K562 (cell line): ENCODE results near the gene ABHD16A. TPM values are rescaled to one million over a fixed set of nuclear protein-coding genes. Genes with fewer than 3 reads are reported as not detected.
A peak's percentile ranks its signal among the peaks of the same experiment; 100 is the strongest.

Experiments
- BDP1 ChIP-seq: IDR thresholded peaks from 3 replicates; pipeline ENCODE4 v1.6.1; 2011; ENCODE audit not compliant: insufficient read length, insufficient read depth
- CC2D1A ChIP-seq: fragments of 450-650 bp; IDR thresholded peaks from 2 replicates; pipeline ENCODE4 v1.6.1; 2017; ENCODE audit warnings: mild to moderate bottlenecking
- CHD7 ChIP-seq: fragments of 200-600 bp; sonication (generic); IDR thresholded peaks from one replicate; pipeline ENCODE4 v1.6.1; 2012; ENCODE audit warnings: mild to moderate bottlenecking, low read depth, low read length, inconsistent platforms
- HMBOX1 ChIP-seq: sonication (generic); IDR thresholded peaks from 2 replicates; pipeline ENCODE4 v1.6.1; 2016
- JUND ChIP-seq, 2 experiments: IDR thresholded peaks; 2 replicates in 1 of 2; 3 replicates in 1 of 2; pipeline ENCODE4 v1.6.1; 2011; ENCODE audit warnings: borderline replicate concordance in 2 of 2, low read depth in 2 of 2, low read length in 2 of 2, improper control_type of control experiment in 1 of 2, missing biosample characterization in 1 of 2, missing genetic modification characterization in 1 of 2, missing genetic modification reagents in 1 of 2
- MAZ ChIP-seq, 2 experiments: fragments of 450-650 bp in 1 of 2; sonication (generic) in 1 of 2; formaldehyde crosslinking; IDR thresholded peaks in 1 of 2; conservative IDR thresholded peaks in 1 of 2; 2 replicates each; pipeline versions ENCODE4 v1.4.0 to v1.5.0; 2020; ENCODE audit warnings: mild to moderate bottlenecking in 1 of 2, missing genetic modification reagents in 1 of 2
- NCOA1 ChIP-seq: fragments of 450-650 bp; IDR thresholded peaks from 2 replicates; pipeline ENCODE4 v1.6.1; 2016; ENCODE audit warnings: low read depth
- NFATC3 ChIP-seq: fragments of 450-650 bp; IDR thresholded peaks from 2 replicates; pipeline ENCODE4 v1.6.1; 2017; ENCODE audit warnings: mild to moderate bottlenecking
- NFRKB ChIP-seq: fragments of 450-650 bp; IDR thresholded peaks from 2 replicates; pipeline ENCODE4 v1.6.1; 2016; ENCODE audit warnings: low read depth
- NRF1 ChIP-seq, 2 experiments: fragments of 450-650 bp; IDR thresholded peaks in 1 of 2; conservative IDR thresholded peaks in 1 of 2; 2 replicates each; pipeline ENCODE4 v1.6.1; 2014; ENCODE audit warnings: mild to moderate bottlenecking in 2 of 2
- PURB ChIP-seq: sonication (generic); formaldehyde crosslinking; IDR thresholded peaks from 2 replicates; pipeline ENCODE4 v1.9.0; 2021; ENCODE audit warnings: low read depth, mild to moderate bottlenecking, missing genetic modification reagents
- ZBTB1 ChIP-seq: sonication (generic); formaldehyde crosslinking; IDR thresholded peaks from 2 replicates; pipeline ENCODE4 v1.8.1; 2023; ENCODE audit warnings: missing genetic modification reagents, low read depth, mild to moderate bottlenecking, borderline replicate concordance
- ZC3H4 ChIP-seq: sonication (generic); formaldehyde crosslinking; IDR thresholded peaks from 2 replicates; pipeline ENCODE4 v1.9.0; 2021; ENCODE audit warnings: missing genetic modification reagents, borderline replicate concordance
- ZFPM2 ChIP-seq: fragments of 250-450 bp; sonication (Bioruptor Pico); IDR thresholded peaks from 2 replicates; pipeline ENCODE4 v1.5.1; 2022; ENCODE audit warnings: mild to moderate bottlenecking
- ZKSCAN1 ChIP-seq: fragments of 150-350 bp; IDR thresholded peaks from 2 replicates; pipeline ENCODE4 v1.6.1; 2016; ENCODE audit warnings: low read depth, low read length
- ZNF124 ChIP-seq: sonication (generic); formaldehyde crosslinking; IDR thresholded peaks from 2 replicates; pipeline ENCODE4 v1.8.1; 2022; ENCODE audit warnings: missing genetic modification reagents
- polyA plus RNA-seq, 8 experiments: library from polyadenylated mRNA; depleted of rRNA in 4 of 8; stranded (reverse) in 5 of 8; unstranded in 3 of 8; fragments of >200 nt; fragmentation: Nextera tagmentation in 2 of 8; fragmentation: Illumina TruSeq in 1 of 8; extraction: Ambion mirVana in 2 of 8; extraction: Trizol in 1 of 8; gene quantifications; 2 replicates each; pipeline versions ENCODE4 v1.2.1 to v1.2.3, GENCODE V29; 2011 to 2014; ENCODE audit warnings: inconsistent platforms in 1 of 8, missing spikeins in 1 of 8
- total RNA-seq, 7 experiments: library from RNA; depleted of rRNA in 6 of 7; stranded (reverse); fragments of >200 nt in 6 of 7; fragmentation: Illumina TruSeq in 2 of 7; extraction: Trizol in 2 of 7; gene quantifications; 2 replicates each; pipeline versions ENCODE4 v1.2.1 to v1.2.3, GENCODE V29; 2011 to 2021; ENCODE audit warnings: low replicate concordance in 1 of 7

The ABHD16A gene
- total and polyA plus RNA-seq, 9 of the 15 experiments (the other 6 are each of a cell fraction or from before 2014, with no cell fraction given): 25.8 to 120 (median 81.6) TPM

- TF ChIP-seq HMBOX1 (no peak; the same call in 1 of the 2 replicates), ZC3H4 (CRISPR knock-in tag) (no peak), BDP1 (no peak), PURB (CRISPR knock-in tag) (no peak), ZKSCAN1 (no peak), CC2D1A (peak; percentile 8; the same call in 1 of the 2 replicates), ZNF124 (CRISPR knock-in tag) (no peak), MAZ (CRISPR knock-in tag; conservative IDR thresholded peaks at IDR 0.05 in 1 of 2, IDR thresholded peaks at IDR 0.05 in 1 of 2) (peak in 1 of 2 experiments; percentile 75; a peak in 2 of 4 replicates), CHD7 (no peak), ZFPM2 (CRISPR knock-in tag) (no peak), NFRKB (no peak), JUND (IDR thresholded peaks at IDR 0.05; ENCODE audit: borderline replicate concordance, low read depth, low read length) (peak; percentile 72; the same call in 1 of the 2 replicates), JUND (tag; IDR thresholded peaks at IDR 0.05; ENCODE audit: borderline replicate concordance, low read depth, low read length) (0 out of 3 replicates have a peak, but pooled peaks have one; percentile 63), NCOA1 (no peak), ZBTB1 (CRISPR knock-in tag) (0 out of 2 replicates have a peak, but pooled peaks have one; percentile 13), NRF1 (conservative IDR thresholded peaks at IDR 0.05 in 1 of 2, IDR thresholded peaks at IDR 0.05 in 1 of 2) (no peak), NFATC3 (no peak)
Measured at GRCh38 chr6:31651602-31652191, 51.4 kb downstream of the ABHD16A start (continued).
